Esophagus muscularis mucosa (tissue), 4 donors: ENCODE results near the gene ANKS1A.

Source experiments
- CTCF ChIP-seq, 3 experiments: fragments of 200-600 bp in 2 of 3; fragments of 450-650 bp in 1 of 3; sonication (generic) in 2 of 3; IDR thresholded peaks; one replicate each; pipeline ENCODE4 v1.5.1; 2017 to 2019; ENCODE audit warnings: antibody characterized with exemption in 3 of 3, mild to moderate bottlenecking in 2 of 3, moderate library complexity in 1 of 3
- EP300 ChIP-seq: sonication (generic); formaldehyde crosslinking; IDR thresholded peaks from one replicate; pipeline ENCODE4 v1.6.1; 2017; ENCODE audit warnings: antibody characterized with exemption
- POLR2A ChIP-seq: fragments of 450-650 bp; IDR thresholded peaks from one replicate; pipeline ENCODE4 v1.6.1; 2017; ENCODE audit warnings: antibody characterized with exemption, moderate library complexity, mild to moderate bottlenecking, low read depth
- POLR2AphosphoS5 ChIP-seq, 2 donors: sonication (generic); formaldehyde crosslinking; IDR thresholded peaks; one replicate each; pipeline ENCODE4 v1.6.1; 2017; ENCODE audit warnings: antibody characterized with exemption in 2 of 2

GRCh38 chr6:35007016-35007415, 118.0 kb downstream of the ANKS1A start:
- TF ChIP-seq CTCF (IDR thresholded peaks at IDR 0.05), result no peak
- no peak for TF ChIP-seq POLR2A
- TF ChIP-seq POLR2AphosphoS5 (IDR thresholded peaks at IDR 0.05), result no peak
- no peak for TF ChIP-seq EP300
